ENCODE data around the gene CCSER1.

DNA sequence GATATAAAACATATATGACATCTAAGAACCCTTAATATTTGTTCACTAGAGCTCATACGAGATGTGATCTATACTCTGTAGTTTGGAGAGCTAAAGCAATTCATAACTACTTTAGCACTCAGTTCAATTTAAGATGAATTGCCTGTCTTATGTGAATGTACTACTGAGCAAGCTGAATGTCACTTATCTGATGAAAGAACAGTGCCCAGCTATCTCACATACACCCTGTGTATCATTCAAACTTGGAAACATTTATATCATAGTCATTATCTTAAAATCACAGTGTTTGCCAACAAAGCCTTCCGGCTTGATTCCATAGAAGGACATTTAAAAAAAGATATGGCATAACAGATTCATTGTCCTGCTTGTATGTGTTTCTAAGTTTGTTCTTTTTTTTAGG lies 639.6 kb downstream of the CCSER1 start:
- TF ChIP-seq, protein P1, sequence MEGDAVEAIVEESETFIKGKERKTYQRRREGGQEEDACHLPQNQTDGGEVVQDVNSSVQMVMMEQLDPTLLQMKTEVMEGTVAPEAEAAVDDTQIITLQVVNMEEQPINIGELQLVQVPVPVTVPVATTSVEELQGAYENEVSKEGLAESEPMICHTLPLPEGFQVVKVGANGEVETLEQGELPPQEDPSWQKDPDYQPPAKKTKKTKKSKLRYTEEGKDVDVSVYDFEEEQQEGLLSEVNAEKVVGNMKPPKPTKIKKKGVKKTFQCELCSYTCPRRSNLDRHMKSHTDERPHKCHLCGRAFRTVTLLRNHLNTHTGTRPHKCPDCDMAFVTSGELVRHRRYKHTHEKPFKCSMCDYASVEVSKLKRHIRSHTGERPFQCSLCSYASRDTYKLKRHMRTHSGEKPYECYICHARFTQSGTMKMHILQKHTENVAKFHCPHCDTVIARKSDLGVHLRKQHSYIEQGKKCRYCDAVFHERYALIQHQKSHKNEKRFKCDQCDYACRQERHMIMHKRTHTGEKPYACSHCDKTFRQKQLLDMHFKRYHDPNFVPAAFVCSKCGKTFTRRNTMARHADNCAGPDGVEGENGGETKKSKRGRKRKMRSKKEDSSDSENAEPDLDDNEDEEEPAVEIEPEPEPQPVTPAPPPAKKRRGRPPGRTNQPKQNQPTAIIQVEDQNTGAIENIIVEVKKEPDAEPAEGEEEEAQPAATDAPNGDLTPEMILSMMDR (conservative IDR thresholded peaks at IDR 0.05; ENCODE audit: low read depth in 2 of 2), result no peak
- TF ChIP-seq, protein P2, sequence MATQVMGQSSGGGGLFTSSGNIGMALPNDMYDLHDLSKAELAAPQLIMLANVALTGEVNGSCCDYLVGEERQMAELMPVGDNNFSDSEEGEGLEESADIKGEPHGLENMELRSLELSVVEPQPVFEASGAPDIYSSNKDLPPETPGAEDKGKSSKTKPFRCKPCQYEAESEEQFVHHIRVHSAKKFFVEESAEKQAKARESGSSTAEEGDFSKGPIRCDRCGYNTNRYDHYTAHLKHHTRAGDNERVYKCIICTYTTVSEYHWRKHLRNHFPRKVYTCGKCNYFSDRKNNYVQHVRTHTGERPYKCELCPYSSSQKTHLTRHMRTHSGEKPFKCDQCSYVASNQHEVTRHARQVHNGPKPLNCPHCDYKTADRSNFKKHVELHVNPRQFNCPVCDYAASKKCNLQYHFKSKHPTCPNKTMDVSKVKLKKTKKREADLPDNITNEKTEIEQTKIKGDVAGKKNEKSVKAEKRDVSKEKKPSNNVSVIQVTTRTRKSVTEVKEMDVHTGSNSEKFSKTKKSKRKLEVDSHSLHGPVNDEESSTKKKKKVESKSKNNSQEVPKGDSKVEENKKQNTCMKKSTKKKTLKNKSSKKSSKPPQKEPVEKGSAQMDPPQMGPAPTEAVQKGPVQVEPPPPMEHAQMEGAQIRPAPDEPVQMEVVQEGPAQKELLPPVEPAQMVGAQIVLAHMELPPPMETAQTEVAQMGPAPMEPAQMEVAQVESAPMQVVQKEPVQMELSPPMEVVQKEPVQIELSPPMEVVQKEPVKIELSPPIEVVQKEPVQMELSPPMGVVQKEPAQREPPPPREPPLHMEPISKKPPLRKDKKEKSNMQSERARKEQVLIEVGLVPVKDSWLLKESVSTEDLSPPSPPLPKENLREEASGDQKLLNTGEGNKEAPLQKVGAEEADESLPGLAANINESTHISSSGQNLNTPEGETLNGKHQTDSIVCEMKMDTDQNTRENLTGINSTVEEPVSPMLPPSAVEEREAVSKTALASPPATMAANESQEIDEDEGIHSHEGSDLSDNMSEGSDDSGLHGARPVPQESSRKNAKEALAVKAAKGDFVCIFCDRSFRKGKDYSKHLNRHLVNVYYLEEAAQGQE (IDR thresholded peaks at IDR 0.05; ENCODE audit: unreplicated experiment), result no peak
- TF ChIP-seq POLR2AphosphoS5 (IDR thresholded peaks at IDR 0.05; ENCODE audit: low read depth), result no peak
